Choroid plexus epithelial cell (primary cell): Measurements from ENCODE around the gene CACNA1G.

Experiments
- DNase-seq: peaks from one replicate; pipeline ENCODE4 v3.0.0-alpha.2; 2010; ENCODE audit warnings: low read depth
- H3K4me3 ChIP-seq: 2 replicates; pipeline ENCODE4 v1.5.1; 2011; ENCODE audit warnings: low read depth, mild to moderate bottlenecking, control low read depth, low read length, moderate library complexity
- CTCF ChIP-seq: conservative IDR thresholded peaks from 2 replicates; pipeline ENCODE4 v1.5.1; 2011; ENCODE audit warnings: low read depth, mild to moderate bottlenecking, control low read depth, inconsistent platforms, low read length, moderate library complexity

Gene CACNA1G

GRCh38 chr17:50649042-50649908, 88.8 kb downstream of the CACNA1G start:
- peak; percentile 41 for DNase-seq
- H3K4me3 ChIP-seq, result no peak overlapping the region
- no peak for TF ChIP-seq CTCF

- no peak overlapping the region for H3K4me3 ChIP-seq
- no peak for DNase-seq
- TF ChIP-seq CTCF, result no peak
These were observed 91.1 kb downstream of the CACNA1G start for GRCh38 chr17:50651661-50652060.

- TF ChIP-seq CTCF, result no peak
- no peak overlapping the region for H3K4me3 ChIP-seq
- DNase-seq, result no peak
These were observed 93.2 kb downstream of the CACNA1G start for GRCh38 chr17:50653738-50654137.

- H3K4me3 ChIP-seq, result no peak overlapping the region
- no peak for DNase-seq
- no peak for TF ChIP-seq CTCF
These were observed 96.0 kb downstream of the CACNA1G start for GRCh38 chr17:50656509-50656908.

- H3K4me3 ChIP-seq, result no peak overlapping the region
- DNase-seq, result no peak
- TF ChIP-seq CTCF, result no peak
These were observed 96.5 kb downstream of the CACNA1G start for GRCh38 chr17:50657054-50657453.

GRCh38 chr17:50657627-50658026, 97.1 kb downstream of the CACNA1G start:
- DNase-seq, result no peak
- no peak for TF ChIP-seq CTCF
- H3K4me3 ChIP-seq, result no peak overlapping the region

GRCh38 chr17:50658616-50659015, 98.1 kb downstream of the CACNA1G start:
- no peak for DNase-seq
- no peak overlapping the region for H3K4me3 ChIP-seq
- no peak for TF ChIP-seq CTCF
